K562 (cell line): ENCODE measurements around the gene ADAM15. TPM values are rescaled to one million over a fixed set of nuclear protein-coding genes. Genes with fewer than 3 reads are reported as not detected.
A peak's percentile ranks its signal among the peaks of the same experiment; 100 is the strongest.

Source experiments
- CLOCK ChIP-seq: fragments of 250-450 bp; sonication (Bioruptor Pico); IDR thresholded peaks from 2 replicates; pipeline ENCODE4 v1.4.0; 2020; ENCODE audit warnings: mild to moderate bottlenecking, moderate library complexity, borderline replicate concordance
- KDM1A ChIP-seq, 2 experiments: fragments of 450-650 bp; IDR thresholded peaks; 2 replicates each; pipeline ENCODE4 v1.6.1; 2016; ENCODE audit warnings: mild to moderate bottlenecking in 2 of 2
- KLF13 ChIP-seq: fragments of 450-650 bp; IDR thresholded peaks from 2 replicates; pipeline ENCODE4 v1.6.1; 2016; ENCODE audit warnings: missing genetic modification characterization, low read depth, mild to moderate bottlenecking, missing compliant biosample characterization, moderate library complexity, borderline replicate concordance
- LEF1 ChIP-seq: fragments of 450-650 bp; IDR thresholded peaks from 2 replicates; pipeline ENCODE4 v1.6.1; 2016; ENCODE audit warnings: mild to moderate bottlenecking
- MGA ChIP-seq: fragments of 450-650 bp; IDR thresholded peaks from 2 replicates; pipeline ENCODE4 v1.6.1; 2016; ENCODE audit warnings: mild to moderate bottlenecking, moderate library complexity
- MXD1 ChIP-seq: fragments of 250-450 bp; sonication (Bioruptor Pico); IDR thresholded peaks from 2 replicates; pipeline ENCODE4 v1.8.0; 2021; ENCODE audit warnings: borderline replicate concordance, mild to moderate bottlenecking, moderate library complexity; ENCODE audit not compliant: poor library complexity, severe bottlenecking
- MYC ChIP-seq, 2 experiments: fragments of 250-450 bp in 1 of 2; sonication (Bioruptor Pico) in 1 of 2; IDR thresholded peaks; 2 replicates each; pipeline versions ENCODE4 v1.5.1 to v1.6.1; 2012 to 2021; ENCODE audit warnings: low read depth in 2 of 2, borderline replicate concordance in 1 of 2, improper control_type of control experiment in 1 of 2, low read length in 1 of 2, mild to moderate bottlenecking in 1 of 2, moderate library complexity in 1 of 2
- NBN ChIP-seq: fragments of 450-650 bp; IDR thresholded peaks from 2 replicates; pipeline ENCODE4 v1.6.1; 2016; ENCODE audit warnings: low read depth, mild to moderate bottlenecking
- PML ChIP-seq: IDR thresholded peaks from 2 replicates; pipeline ENCODE4 v1.6.1; 2012; ENCODE audit warnings: low read length, inconsistent platforms
- TCF7 ChIP-seq: sonication (generic); IDR thresholded peaks from 2 replicates; pipeline ENCODE4 v1.6.1; 2016; ENCODE audit warnings: antibody characterized with exemption, borderline replicate concordance
- WHSC1 ChIP-seq: IDR thresholded peaks from one replicate; pipeline ENCODE4 v1.6.1; 2012; ENCODE audit warnings: low read length, control low read depth, inconsistent platforms
- ZNF232 ChIP-seq: sonication (generic); formaldehyde crosslinking; IDR thresholded peaks from 2 replicates; pipeline ENCODE4 v1.8.0; 2022; ENCODE audit warnings: mild to moderate bottlenecking, missing genetic modification reagents
- polyA plus RNA-seq, 8 experiments: library from polyadenylated mRNA; depleted of rRNA in 4 of 8; stranded (reverse) in 5 of 8; unstranded in 3 of 8; fragments of >200 nt; fragmentation: Nextera tagmentation in 2 of 8; fragmentation: Illumina TruSeq in 1 of 8; extraction: Ambion mirVana in 2 of 8; extraction: Trizol in 1 of 8; gene quantifications; 2 replicates each; pipeline versions ENCODE4 v1.2.1 to v1.2.3, GENCODE V29; 2011 to 2014; ENCODE audit warnings: inconsistent platforms in 1 of 8, missing spikeins in 1 of 8
- total RNA-seq, 7 experiments: library from RNA; depleted of rRNA in 6 of 7; stranded (reverse); fragments of >200 nt in 6 of 7; fragmentation: Illumina TruSeq in 2 of 7; extraction: Trizol in 2 of 7; gene quantifications; 2 replicates each; pipeline versions ENCODE4 v1.2.1 to v1.2.3, GENCODE V29; 2011 to 2021; ENCODE audit warnings: low replicate concordance in 1 of 7

ADAM15 gene
- total and polyA plus RNA-seq, 9 of the 15 experiments (the other 6 are each of a cell fraction or from before 2014, with no cell fraction given): 0.69 to 72.3 (median 32.8) TPM

GRCh38 chr1:155013632-155014031, 37.5 kb upstream of the ADAM15 start (continued):
- TF ChIP-seq PML: no peak
- TF ChIP-seq MGA: no peak
- peak in 1 of 2 experiments; percentile 74; a peak in 1 of 4 replicates for TF ChIP-seq KDM1A (IDR thresholded peaks at IDR 0.05)
- 0 out of 2 replicates have a peak, but pooled peaks have one; percentile 39 for TF ChIP-seq LEF1
- no peak for TF ChIP-seq ZNF232 (CRISPR knock-in tag)
- TF ChIP-seq MXD1: no peak
- TF ChIP-seq WHSC1: no peak
- 0 out of 2 replicates have a peak, but pooled peaks have one; percentile 3 for TF ChIP-seq MYC (IDR thresholded peaks at IDR 0.05; ENCODE audit: low read depth, low read length)
- no peak for TF ChIP-seq MYC (CRISPR knock-in tag; IDR thresholded peaks at IDR 0.05; ENCODE audit: borderline replicate concordance, low read depth)
- TF ChIP-seq NBN: no peak
- TF ChIP-seq CLOCK: no peak
- no peak for TF ChIP-seq TCF7
- TF ChIP-seq KLF13 (tag): no peak
